HUES48 (cell line): ENCODE data around the gene GPC6.

Experiments used
- H3K27ac ChIP-seq: one replicate; pipeline ENCODE4 v1.7.0; 2013; ENCODE audit warnings: low read depth, low read length, inconsistent platforms
- H3K27me3 ChIP-seq: 2 replicates; pipeline ENCODE4 v1.6.1; 2013; ENCODE audit warnings: mild to moderate bottlenecking, low read length; ENCODE audit not compliant: control insufficient read depth, insufficient read depth
- H3K36me3 ChIP-seq: 2 replicates; pipeline ENCODE4 v1.6.1; 2013; ENCODE audit warnings: low read length; ENCODE audit not compliant: control insufficient read depth, insufficient read depth
- H3K4me1 ChIP-seq: 2 replicates; pipeline ENCODE4 v1.6.1; 2013; ENCODE audit warnings: mild to moderate bottlenecking, low read length; ENCODE audit not compliant: control insufficient read depth, insufficient read depth
- H3K4me3 ChIP-seq: 2 replicates; pipeline ENCODE4 v1.5.1; 2013; ENCODE audit warnings: mild to moderate bottlenecking, low read depth, low read length
- H3K9ac ChIP-seq: 2 replicates; pipeline ENCODE4 v1.6.1; 2013; ENCODE audit warnings: mild to moderate bottlenecking, low read depth, low read length, moderate library complexity
- H3K9me3 ChIP-seq: 2 replicates; pipeline ENCODE4 v1.6.1; 2013; ENCODE audit warnings: low read length; ENCODE audit not compliant: control insufficient read depth, insufficient read depth

GPC6 gene

DNA sequence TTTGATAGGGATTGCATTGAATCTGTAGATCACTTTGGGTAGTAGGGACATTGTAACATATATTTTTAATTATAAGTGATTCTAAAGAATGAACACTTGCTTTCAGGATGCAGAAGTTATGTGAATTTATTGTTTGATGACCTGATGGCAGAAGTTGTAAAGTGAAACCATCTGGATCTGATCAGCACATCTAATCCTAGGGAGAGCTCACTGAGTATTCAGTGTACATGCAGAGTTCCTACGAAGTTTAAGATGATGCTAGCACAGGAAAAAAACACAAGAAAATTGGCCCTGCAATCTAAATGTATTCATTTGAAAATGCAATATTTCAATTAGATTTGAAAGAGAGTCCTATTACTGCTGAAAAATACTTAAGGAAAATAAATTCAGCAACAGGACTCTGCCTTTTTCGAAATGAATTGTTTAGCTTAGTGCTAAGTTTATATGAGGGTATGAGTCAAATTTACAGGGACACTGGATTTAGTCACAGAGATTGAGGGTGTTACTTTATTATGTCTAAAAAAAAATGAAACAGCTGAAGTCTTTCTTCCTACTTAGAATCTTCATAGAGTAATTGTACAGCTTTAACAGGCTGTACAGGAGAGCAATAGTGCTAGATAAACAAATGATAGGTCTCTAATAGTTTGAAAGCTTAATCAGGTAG is 867.2 kb downstream of the GPC6 start:
- no peak overlapping the region for H3K27ac ChIP-seq
- peaks cover 6% of the 10 kb centered on the region; the same call in 1 of the 2 replicates for H3K9me3 ChIP-seq
- H3K36me3 ChIP-seq = no peaks in the 10 kb centered on the region
- H3K4me3 ChIP-seq = no peak overlapping the region
- H3K9ac ChIP-seq = no peak overlapping the region
- no peaks in the 10 kb centered on the region for H3K27me3 ChIP-seq
- H3K4me1 ChIP-seq = no peaks in the 10 kb centered on the region

DNA sequence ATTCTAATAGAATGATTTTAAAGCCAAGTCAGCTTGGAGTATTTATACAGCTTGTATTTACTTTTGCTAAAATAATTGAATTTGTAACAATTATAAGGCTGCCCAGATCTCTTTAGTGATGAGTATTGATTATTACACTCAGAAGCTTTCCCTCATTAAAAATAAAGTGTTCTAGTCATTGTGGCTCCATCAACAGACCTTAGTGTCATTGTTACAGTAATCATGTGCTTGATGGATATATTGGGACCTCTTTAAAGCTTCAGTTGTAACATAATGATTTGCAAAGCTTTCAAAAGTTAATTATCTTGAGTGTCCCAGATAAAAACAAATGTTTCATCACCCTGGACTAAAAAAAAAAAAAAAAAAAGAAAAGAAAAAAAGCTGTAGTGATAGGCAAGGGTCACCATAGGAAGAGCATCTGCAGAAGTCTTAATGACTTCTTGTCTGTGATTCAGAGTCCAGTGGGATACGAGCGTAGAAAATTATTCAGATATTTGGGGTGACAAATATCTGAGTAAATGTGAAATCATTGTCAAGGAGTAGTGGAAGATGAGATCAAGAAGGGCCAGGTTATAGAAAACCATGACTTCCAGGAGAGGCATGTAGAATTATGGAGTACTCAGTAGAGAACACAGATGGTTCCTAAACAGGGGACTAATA is 883.2 kb downstream of the GPC6 start:
- no peak overlapping the region for H3K9ac ChIP-seq
- H3K36me3 ChIP-seq = no peaks in the 10 kb centered on the region
- H3K9me3 ChIP-seq = no peaks in the 10 kb centered on the region
- H3K4me3 ChIP-seq = no peak overlapping the region
- H3K27me3 ChIP-seq = no peaks in the 10 kb centered on the region
- no peak overlapping the region for H3K27ac ChIP-seq
- peaks cover 5% of the 10 kb centered on the region; the same call in 1 of the 2 replicates for H3K4me1 ChIP-seq

DNA sequence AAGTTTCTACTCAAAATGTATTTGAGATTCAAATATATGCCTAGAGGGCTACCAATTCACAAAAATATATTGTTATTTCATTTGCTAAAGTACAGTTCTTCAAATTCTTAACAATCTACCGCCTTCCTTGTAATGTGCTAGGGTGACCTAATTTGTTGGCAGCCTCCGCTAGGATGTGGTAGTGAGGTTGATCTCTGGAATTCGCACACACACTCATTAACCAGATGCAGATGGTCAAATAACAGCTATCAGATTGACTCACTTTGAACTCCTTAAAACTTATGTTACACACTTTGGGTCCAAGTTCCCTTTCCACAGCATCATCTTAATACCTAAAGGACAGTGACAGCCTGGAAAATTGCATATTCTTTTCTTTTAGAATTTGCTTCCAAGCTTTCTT is 885.6 kb downstream of the GPC6 start:
- Histone ChIP-seq H3K27ac (no peak overlapping the region), H3K9me3 (no peaks in the 10 kb centered on the region), H3K27me3 (no peaks in the 10 kb centered on the region), H3K4me1 (peaks cover 9% of the 10 kb centered on the region; the same call in 1 of the 2 replicates), H3K9ac (no peak overlapping the region), H3K4me3 (no peak overlapping the region), H3K36me3 (no peaks in the 10 kb centered on the region)

DNA sequence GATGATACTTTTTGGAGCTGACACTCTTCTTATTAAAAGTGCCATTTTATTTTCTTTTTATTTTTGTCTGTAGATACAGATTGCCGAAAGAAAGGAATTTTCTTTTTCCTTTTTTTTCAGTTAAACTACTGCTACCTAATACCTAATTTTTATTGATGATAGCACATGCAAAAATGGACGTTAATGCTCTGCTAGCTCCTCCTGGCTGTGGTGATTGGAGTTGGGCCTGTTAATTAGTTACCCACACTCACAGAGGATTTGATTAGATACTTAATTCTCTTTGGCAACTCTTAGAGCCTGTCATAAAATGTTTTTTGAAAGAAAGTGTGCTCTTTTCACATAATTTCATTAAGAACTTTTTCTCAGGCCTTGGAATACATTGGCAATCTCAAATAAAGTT is 886.1 kb downstream of the GPC6 start:
- no peak overlapping the region for H3K4me3 ChIP-seq
- no peaks in the 10 kb centered on the region for H3K36me3 ChIP-seq
- no peaks in the 10 kb centered on the region for H3K9me3 ChIP-seq
- H3K4me1 ChIP-seq = peaks cover 9% of the 10 kb centered on the region; the same call in 1 of the 2 replicates
- H3K27ac ChIP-seq = no peak overlapping the region
- no peaks in the 10 kb centered on the region for H3K27me3 ChIP-seq
- no peak overlapping the region for H3K9ac ChIP-seq

DNA sequence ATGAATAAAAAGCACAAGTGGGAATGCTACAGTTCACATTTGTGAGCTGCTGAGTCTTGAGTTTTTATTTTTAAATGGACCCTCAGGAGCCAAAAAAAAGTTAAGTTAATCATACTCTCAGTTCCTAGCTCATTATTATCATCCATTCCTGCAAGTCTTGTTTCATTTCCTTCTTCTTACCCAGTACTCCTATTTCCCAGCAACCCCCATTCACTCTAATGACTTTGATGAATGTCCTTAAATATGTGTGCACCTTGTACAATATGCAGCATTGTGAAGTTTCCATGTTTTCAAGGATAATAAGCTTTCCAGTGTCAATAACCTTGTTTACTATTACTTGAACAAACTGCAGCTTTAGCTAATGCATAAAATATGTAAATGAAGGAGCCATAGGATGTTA is 886.6 kb downstream of the GPC6 start:
- Histone ChIP-seq H3K9me3 (no peaks in the 10 kb centered on the region), H3K36me3 (no peaks in the 10 kb centered on the region), H3K27me3 (no peaks in the 10 kb centered on the region)

DNA sequence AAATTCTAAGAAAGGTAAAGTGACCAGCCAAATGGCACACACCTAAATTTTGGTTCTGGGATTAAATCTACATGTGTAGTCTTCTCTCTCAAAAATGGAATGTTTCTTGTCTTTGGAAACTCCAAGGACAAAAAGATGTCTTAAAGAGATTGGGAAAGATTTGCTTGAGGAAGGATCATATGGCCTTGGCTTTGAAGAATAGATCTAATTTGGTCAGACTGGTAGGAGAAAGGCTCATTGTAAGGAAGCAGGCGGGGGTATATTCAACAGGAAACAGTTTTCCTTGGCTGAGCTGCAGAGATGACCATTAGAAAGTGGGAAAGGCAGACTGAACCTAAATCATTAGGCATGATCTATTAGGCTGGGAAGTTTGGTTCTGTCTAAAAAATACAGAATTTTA is 887.6 kb downstream of the GPC6 start:
- H3K36me3 ChIP-seq = no peaks in the 10 kb centered on the region
- no peaks in the 10 kb centered on the region for H3K27me3 ChIP-seq
- H3K9ac ChIP-seq = no peak overlapping the region
- no peak overlapping the region for H3K27ac ChIP-seq
- H3K4me1 ChIP-seq = peaks cover 9% of the 10 kb centered on the region; the same call in 1 of the 2 replicates
- H3K4me3 ChIP-seq = no peak overlapping the region
- H3K9me3 ChIP-seq = no peaks in the 10 kb centered on the region

More for the DNA sequence above, 886.6 kb downstream of the GPC6 start:
- H3K4me1 ChIP-seq = peaks cover 9% of the 10 kb centered on the region; the same call in 1 of the 2 replicates
- H3K4me3 ChIP-seq = no peak overlapping the region
- H3K27ac ChIP-seq = no peak overlapping the region
- H3K9ac ChIP-seq = no peak overlapping the region

DNA sequence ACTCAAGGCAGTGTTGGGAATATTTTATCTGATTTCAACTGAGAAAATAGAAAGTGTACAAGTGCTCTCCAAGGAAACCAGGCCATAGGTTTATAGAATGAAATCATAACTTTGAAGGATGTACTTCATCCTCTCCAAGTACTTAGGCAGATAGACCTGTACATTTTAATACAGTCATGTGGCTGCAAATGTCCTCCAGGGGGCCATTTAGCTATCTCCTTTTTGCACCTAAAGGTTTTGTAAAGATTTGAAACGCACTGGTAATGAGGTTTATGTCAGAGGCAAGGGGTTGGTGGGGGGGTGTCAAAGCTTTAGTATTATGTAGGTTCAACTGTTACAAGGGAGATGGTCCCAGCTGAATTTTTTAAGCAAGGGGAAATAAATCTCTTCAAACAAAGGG is 888.4 kb downstream of the GPC6 start:
- H3K4me3 ChIP-seq = no peak overlapping the region
- no peak overlapping the region for H3K9ac ChIP-seq
- H3K9me3 ChIP-seq = no peaks in the 10 kb centered on the region
- no peak overlapping the region for H3K27ac ChIP-seq
- no peaks in the 10 kb centered on the region for H3K36me3 ChIP-seq
- H3K4me1 ChIP-seq = peaks cover 13% of the 10 kb centered on the region; the same call in 1 of the 2 replicates
- H3K27me3 ChIP-seq = no peaks in the 10 kb centered on the region

DNA sequence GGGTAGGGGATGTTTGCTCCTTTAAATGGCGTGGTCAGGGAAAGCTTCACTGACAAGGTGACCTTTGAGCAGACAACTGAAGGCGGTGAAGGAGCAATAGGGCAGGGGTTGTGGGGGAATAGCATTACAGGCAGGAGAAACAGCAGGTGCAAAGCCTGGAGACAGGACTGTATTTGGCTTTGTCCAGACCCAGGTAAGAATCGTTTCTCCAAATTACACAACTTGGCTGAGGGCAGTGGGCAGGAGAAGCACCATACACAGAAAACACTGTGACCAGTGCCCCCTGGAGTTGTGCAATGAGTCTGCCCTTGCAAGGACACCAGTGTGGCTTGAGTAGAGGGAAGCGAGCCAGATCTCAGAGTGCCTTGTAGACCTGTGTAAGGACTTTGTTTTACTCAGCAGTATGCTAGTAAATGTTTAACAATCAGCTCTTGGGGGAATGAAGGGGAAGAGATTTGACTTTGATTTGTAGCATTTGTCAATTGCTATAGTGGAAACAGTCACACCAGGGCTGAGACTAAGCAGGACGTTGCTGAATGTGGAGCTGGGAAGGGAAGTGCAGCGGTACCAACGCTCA is 892.8 kb downstream of the GPC6 start:
- Histone ChIP-seq H3K9me3 (no peaks in the 10 kb centered on the region), H3K27ac (no peak overlapping the region), H3K9ac (no peak overlapping the region), H3K4me3 (no peak overlapping the region), H3K4me1 (peaks cover 20% of the 10 kb centered on the region; the same call in 1 of the 2 replicates), H3K36me3 (no peaks in the 10 kb centered on the region), H3K27me3 (no peaks in the 10 kb centered on the region)

DNA sequence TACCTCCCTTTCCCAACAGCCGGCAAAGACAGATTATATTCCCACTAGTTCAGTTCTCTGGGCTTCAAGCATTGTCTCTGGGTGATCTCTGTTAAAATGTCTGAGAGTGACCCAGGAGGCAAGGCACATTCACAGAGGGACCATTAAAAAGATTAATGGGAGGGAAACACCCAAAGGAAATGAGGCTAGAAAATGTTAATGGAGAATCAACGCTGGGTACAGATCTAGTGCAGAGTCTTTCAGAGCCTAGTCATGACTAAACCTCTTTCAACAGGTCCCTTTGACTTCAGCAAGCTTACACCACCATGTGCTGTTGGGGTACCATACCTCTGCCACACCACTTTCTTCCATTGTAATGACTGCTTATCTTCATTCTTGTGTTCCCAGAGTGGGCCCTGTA is 894.3 kb downstream of the GPC6 start:
- Histone ChIP-seq H3K4me1 (peaks cover 17% of the 10 kb centered on the region; the same call in 1 of the 2 replicates), H3K36me3 (no peaks in the 10 kb centered on the region), H3K27me3 (no peaks in the 10 kb centered on the region), H3K9ac (no peak overlapping the region), H3K27ac (no peak overlapping the region), H3K4me3 (no peak overlapping the region), H3K9me3 (no peaks in the 10 kb centered on the region)

DNA sequence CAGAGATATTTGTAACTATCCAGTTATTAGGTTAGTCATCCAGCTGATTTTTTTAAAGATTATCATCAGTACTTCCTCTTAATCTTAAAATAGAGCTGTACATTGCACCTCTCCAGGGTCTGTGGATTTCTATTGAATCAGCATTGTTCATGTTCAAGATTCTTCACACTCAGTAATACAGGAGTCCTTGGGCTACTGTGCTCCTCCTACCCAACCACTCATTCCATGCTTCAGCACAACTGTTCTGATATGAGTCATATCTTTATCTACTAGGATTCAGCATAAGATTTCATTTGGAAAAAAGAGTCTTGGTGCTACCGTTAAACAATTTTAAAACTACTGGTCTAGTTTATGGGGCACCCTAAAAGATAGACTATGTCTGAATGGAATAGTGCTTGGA is 895.1 kb downstream of the GPC6 start:
- Histone ChIP-seq H3K9me3 (no peaks in the 10 kb centered on the region), H3K9ac (no peak overlapping the region), H3K36me3 (no peaks in the 10 kb centered on the region), H3K27me3 (no peaks in the 10 kb centered on the region), H3K27ac (no peak overlapping the region), H3K4me1 (peaks cover 17% of the 10 kb centered on the region; the same call in 1 of the 2 replicates), H3K4me3 (no peak overlapping the region)

DNA sequence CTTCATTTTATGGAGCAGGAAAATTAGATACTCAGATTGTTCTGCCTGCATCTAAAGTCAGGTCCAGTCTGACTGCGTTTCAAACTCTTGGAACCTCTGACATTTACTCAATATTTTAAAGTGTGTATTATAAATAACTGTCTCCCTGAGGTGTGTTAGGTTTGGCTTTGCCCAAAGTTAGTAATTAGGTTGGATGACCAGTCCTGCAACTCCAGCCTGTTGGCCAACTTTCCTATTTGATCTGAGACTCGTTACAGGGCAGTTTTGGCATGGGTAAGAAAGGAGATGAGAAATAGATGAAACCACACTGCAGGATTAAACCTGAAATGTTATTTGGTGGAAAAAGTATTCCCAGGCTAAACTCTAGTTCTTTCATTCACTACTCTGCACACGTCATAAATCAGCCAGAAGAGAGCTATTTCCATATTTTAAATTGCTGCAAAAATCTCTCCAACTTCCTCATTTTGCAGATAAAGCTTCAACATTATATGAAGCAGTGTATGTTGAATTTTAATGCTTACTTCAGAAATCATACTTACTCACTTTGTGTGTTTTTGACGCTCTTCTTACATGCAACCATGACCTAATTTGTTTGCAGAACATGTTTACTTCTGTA is 895.8 kb downstream of the GPC6 start:
- Histone ChIP-seq H3K4me1 (peaks cover 17% of the 10 kb centered on the region; the same call in 1 of the 2 replicates), H3K27me3 (no peaks in the 10 kb centered on the region), H3K27ac (no peak overlapping the region), H3K36me3 (no peaks in the 10 kb centered on the region), H3K9ac (no peak overlapping the region), H3K4me3 (no peak overlapping the region), H3K9me3 (no peaks in the 10 kb centered on the region)
